Measurements from ENCODE around the gene MMP15.

Gene MMP15

GRCh38 chr16:58054289-58054688 is 28.7 kb downstream of the MMP15 start:
- Histone ChIP-seq H3K27me3 (no peaks in the 10 kb centered on the region), H3K4me1 (ENCODE audit: control insufficient read depth in 1 of 2, insufficient read depth in 1 of 2, low read depth in 1 of 2, low read length in 1 of 2) (no peaks in the 10 kb centered on the region), H3K9me3 (no peaks in the 10 kb centered on the region), H3K36me3 (no peaks in the 10 kb centered on the region), H3K27ac (no peak overlapping the region), H3K4me3 (ENCODE audit: low read depth in 1 of 2, low read length in 1 of 2) (no peak overlapping the region)
- TF ChIP-seq, protein P1, sequence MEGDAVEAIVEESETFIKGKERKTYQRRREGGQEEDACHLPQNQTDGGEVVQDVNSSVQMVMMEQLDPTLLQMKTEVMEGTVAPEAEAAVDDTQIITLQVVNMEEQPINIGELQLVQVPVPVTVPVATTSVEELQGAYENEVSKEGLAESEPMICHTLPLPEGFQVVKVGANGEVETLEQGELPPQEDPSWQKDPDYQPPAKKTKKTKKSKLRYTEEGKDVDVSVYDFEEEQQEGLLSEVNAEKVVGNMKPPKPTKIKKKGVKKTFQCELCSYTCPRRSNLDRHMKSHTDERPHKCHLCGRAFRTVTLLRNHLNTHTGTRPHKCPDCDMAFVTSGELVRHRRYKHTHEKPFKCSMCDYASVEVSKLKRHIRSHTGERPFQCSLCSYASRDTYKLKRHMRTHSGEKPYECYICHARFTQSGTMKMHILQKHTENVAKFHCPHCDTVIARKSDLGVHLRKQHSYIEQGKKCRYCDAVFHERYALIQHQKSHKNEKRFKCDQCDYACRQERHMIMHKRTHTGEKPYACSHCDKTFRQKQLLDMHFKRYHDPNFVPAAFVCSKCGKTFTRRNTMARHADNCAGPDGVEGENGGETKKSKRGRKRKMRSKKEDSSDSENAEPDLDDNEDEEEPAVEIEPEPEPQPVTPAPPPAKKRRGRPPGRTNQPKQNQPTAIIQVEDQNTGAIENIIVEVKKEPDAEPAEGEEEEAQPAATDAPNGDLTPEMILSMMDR (IDR thresholded peaks at IDR 0.05): no peak

GRCh38 chr16:58056580-58056979 is 31.0 kb downstream of the MMP15 start:
- H3K36me3 ChIP-seq: no peaks in the 10 kb centered on the region
- no peaks in the 10 kb centered on the region for H3K9me3 ChIP-seq
- no peak overlapping the region for H3K4me3 ChIP-seq (ENCODE audit: low read depth in 1 of 2, low read length in 1 of 2)
- H3K27me3 ChIP-seq: no peaks in the 10 kb centered on the region
- H3K4me1 ChIP-seq (ENCODE audit: control insufficient read depth in 1 of 2, insufficient read depth in 1 of 2, low read depth in 1 of 2, low read length in 1 of 2): no peaks in the 10 kb centered on the region
- TF ChIP-seq, protein P1 (IDR thresholded peaks at IDR 0.05): no peak
- no peak overlapping the region for H3K27ac ChIP-seq

GRCh38 chr16:58057121-58057520 is 31.6 kb downstream of the MMP15 start:
- Histone ChIP-seq H3K4me3 (ENCODE audit: low read depth in 1 of 2, low read length in 1 of 2) (no peak overlapping the region), H3K27ac (no peak overlapping the region), H3K4me1 (ENCODE audit: control insufficient read depth in 1 of 2, insufficient read depth in 1 of 2, low read depth in 1 of 2, low read length in 1 of 2) (no peaks in the 10 kb centered on the region), H3K9me3 (no peaks in the 10 kb centered on the region), H3K27me3 (no peaks in the 10 kb centered on the region), H3K36me3 (no peaks in the 10 kb centered on the region)
- TF ChIP-seq, protein P1 (IDR thresholded peaks at IDR 0.05): no peak

DNA sequence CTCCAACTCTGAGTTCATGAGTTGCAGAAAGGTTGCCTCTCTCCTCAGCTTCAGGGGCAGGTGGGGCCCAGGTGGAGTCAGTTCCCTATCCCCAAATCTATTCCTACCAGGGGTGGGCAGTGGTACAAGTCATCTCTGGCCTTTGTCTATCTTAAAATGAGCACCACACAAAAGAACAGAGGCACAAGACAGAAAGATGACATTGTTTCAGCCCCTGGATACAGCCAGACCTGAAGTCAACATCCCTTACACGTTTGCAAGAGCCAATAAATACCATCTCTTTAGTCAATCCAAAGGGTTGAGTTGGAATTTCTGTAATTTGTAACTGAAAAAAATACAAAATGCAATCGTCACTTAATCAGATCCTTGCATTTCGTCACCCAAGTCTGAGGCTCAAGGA is 32.2 kb downstream of the MMP15 start:
- Histone ChIP-seq H3K4me3 (ENCODE audit: low read depth in 1 of 2, low read length in 1 of 2) (no peak overlapping the region), H3K27ac (no peak overlapping the region), H3K27me3 (no peaks in the 10 kb centered on the region), H3K9me3 (no peaks in the 10 kb centered on the region), H3K4me1 (ENCODE audit: control insufficient read depth in 1 of 2, insufficient read depth in 1 of 2, low read depth in 1 of 2, low read length in 1 of 2) (no peaks in the 10 kb centered on the region), H3K36me3 (no peaks in the 10 kb centered on the region)
- TF ChIP-seq, protein P1 (IDR thresholded peaks at IDR 0.05): no peak

DNA sequence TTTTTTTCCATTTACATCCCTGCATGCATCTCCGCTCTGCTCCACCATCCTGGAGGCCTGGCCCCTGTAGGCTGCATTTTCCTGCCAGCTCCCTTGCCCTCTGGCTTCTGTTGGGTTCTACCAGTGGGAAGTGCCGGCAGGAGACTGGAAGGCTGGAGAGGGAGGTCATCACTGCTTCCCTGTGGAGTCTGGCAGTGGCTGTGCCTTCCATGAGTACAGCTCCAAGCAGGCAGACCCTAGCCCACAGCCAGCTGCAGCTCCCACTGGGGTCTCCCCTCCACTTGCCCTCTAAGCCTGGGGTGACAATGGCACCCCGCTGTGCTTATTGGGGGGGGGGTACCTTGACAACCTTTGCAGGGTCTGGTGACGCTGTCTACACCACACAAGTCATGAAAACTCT is 37.3 kb downstream of the MMP15 start:
- Histone ChIP-seq H3K27ac (no peak overlapping the region), H3K27me3 (no peaks in the 10 kb centered on the region), H3K4me3 (ENCODE audit: low read depth in 1 of 2, low read length in 1 of 2) (no peak overlapping the region), H3K4me1 (ENCODE audit: control insufficient read depth in 1 of 2, insufficient read depth in 1 of 2, low read depth in 1 of 2, low read length in 1 of 2) (no peaks in the 10 kb centered on the region), H3K36me3 (no peaks in the 10 kb centered on the region), H3K9me3 (no peaks in the 10 kb centered on the region)
- TF ChIP-seq, protein P1 (IDR thresholded peaks at IDR 0.05): no peak
